HEK293 (cell line): ENCODE data around the gene USH1G.

Source experiments
- CTCF ChIA-PET: fragments of 350-600 bp; formaldehyde crosslinking; extraction: SDS; loops from one replicate; lab custom pipeline; 2021; ENCODE audit warnings: antibody characterized with exemption; lab: Yijun Ruan, JAX
- POLR2A ChIA-PET: fragments of 300-600 bp; formaldehyde crosslinking; extraction: SDS; loops from one replicate; lab custom pipeline; 2020; ENCODE audit warnings: antibody characterized with exemption, inconsistent platforms; lab: Yijun Ruan, JAX
- H3K27ac ChIP-seq: fragments of 200-500 bp; sonication (Bioruptor generic); 2 replicates; pipeline ENCODE4 v1.5.1; 2014; ENCODE audit warnings: low read depth, low read length, control low read depth, inconsistent platforms; ENCODE audit errors: extremely low read depth
- H3K36me3 ChIP-seq, 2 experiments: fragments of 200-500 bp in 1 of 2; sonication (Bioruptor generic) in 1 of 2; 1 replicate in 1 of 2; 2 replicates in 1 of 2; pipeline ENCODE4 v1.5.1; 2014 to 2017; ENCODE audit warnings: inconsistent platforms in 2 of 2, low read length in 2 of 2; ENCODE audit not compliant: control insufficient read depth in 2 of 2, insufficient read depth in 1 of 2
- H3K4me1 ChIP-seq: fragments of 200-500 bp; sonication (Bioruptor generic); 2 replicates; pipeline ENCODE4 v1.5.1; 2014; ENCODE audit warnings: mild to moderate bottlenecking, low read length, inconsistent platforms; ENCODE audit not compliant: control insufficient read depth, insufficient read depth
- H3K4me3 ChIP-seq: 2 replicates; pipeline ENCODE4 v1.5.1; 2011; ENCODE audit warnings: low read depth, mild to moderate bottlenecking, control low read depth, low read length, moderate library complexity
- H3K9me3 ChIP-seq: fragments of 200-500 bp; sonication (Bioruptor generic); 2 replicates; pipeline ENCODE4 v1.5.1; 2014; ENCODE audit warnings: low read depth, low read length, inconsistent platforms; ENCODE audit not compliant: control insufficient read depth, insufficient read depth
- GLI4 ChIP-seq: fragments of 450-650 bp; formaldehyde crosslinking; IDR thresholded peaks from 2 replicates; pipeline ENCODE4 v1.5.1; 2016; ENCODE audit warnings: missing biosample characterization, missing genetic modification characterization
- KLF16 ChIP-seq: fragments of 450-650 bp; formaldehyde crosslinking; IDR thresholded peaks from 2 replicates; pipeline ENCODE4 v1.5.1; 2017; ENCODE audit warnings: missing biosample characterization, missing genetic modification characterization
- REPIN1 ChIP-seq: fragments of 450-650 bp; formaldehyde crosslinking; IDR thresholded peaks from 2 replicates; pipeline ENCODE4 v1.5.1; 2017; ENCODE audit warnings: missing biosample characterization, missing genetic modification characterization, low read depth
- ZFHX2 ChIP-seq: fragments of 450-650 bp; formaldehyde crosslinking; conservative IDR thresholded peaks from 2 replicates; pipeline ENCODE4 v1.5.1; 2016; ENCODE audit warnings: missing biosample characterization, missing genetic modification characterization
- ZFP69B ChIP-seq: fragments of 450-650 bp; formaldehyde crosslinking; IDR thresholded peaks from 2 replicates; pipeline ENCODE4 v1.5.1; 2016; ENCODE audit warnings: missing biosample characterization, missing genetic modification characterization
- ZNF112 ChIP-seq: fragments of 450-650 bp; formaldehyde crosslinking; IDR thresholded peaks from 2 replicates; pipeline ENCODE4 v1.5.0; 2017; ENCODE audit warnings: missing biosample characterization, missing genetic modification characterization
- ZNF174 ChIP-seq: fragments of 450-650 bp; formaldehyde crosslinking; IDR thresholded peaks from 2 replicates; pipeline ENCODE4 v1.5.0; 2017; ENCODE audit warnings: missing biosample characterization, mild to moderate bottlenecking, missing genetic modification characterization
- ZNF221 ChIP-seq: fragments of 450-650 bp; formaldehyde crosslinking; IDR thresholded peaks from 2 replicates; pipeline ENCODE4 v1.5.1; 2017; ENCODE audit warnings: missing biosample characterization, missing genetic modification characterization, borderline replicate concordance
- ZNF324 ChIP-seq: fragments of 450-650 bp; formaldehyde crosslinking; IDR thresholded peaks from 2 replicates; pipeline ENCODE4 v1.5.1; 2016; ENCODE audit warnings: missing biosample characterization, missing genetic modification characterization
- ZNF404 ChIP-seq: fragments of 450-650 bp; formaldehyde crosslinking; IDR thresholded peaks from 2 replicates; pipeline ENCODE4 v1.5.1; 2017; ENCODE audit warnings: missing biosample characterization, missing genetic modification characterization
- ZNF473 ChIP-seq: fragments of 450-650 bp; formaldehyde crosslinking; IDR thresholded peaks from 2 replicates; pipeline ENCODE4 v1.5.1; 2017; ENCODE audit warnings: missing biosample characterization, missing genetic modification characterization
- ZNF521 ChIP-seq: fragments of 450-650 bp; formaldehyde crosslinking; IDR thresholded peaks from 2 replicates; pipeline ENCODE4 v1.5.1; 2017; ENCODE audit warnings: missing biosample characterization, mild to moderate bottlenecking, missing genetic modification characterization
- ZNF530 ChIP-seq: fragments of 450-650 bp; formaldehyde crosslinking; IDR thresholded peaks from 2 replicates; pipeline ENCODE4 v1.5.1; 2016; ENCODE audit warnings: low read depth, missing biosample characterization, missing genetic modification characterization
- ZNF544 ChIP-seq: fragments of 450-650 bp; formaldehyde crosslinking; IDR thresholded peaks from 2 replicates; pipeline ENCODE4 v1.5.0; 2017; ENCODE audit warnings: missing biosample characterization, missing genetic modification characterization
- ZNF658 ChIP-seq: fragments of 450-650 bp; formaldehyde crosslinking; IDR thresholded peaks from 2 replicates; pipeline ENCODE4; 2016; ENCODE audit warnings: missing biosample characterization, missing genetic modification characterization
- ZNF701 ChIP-seq: fragments of 450-650 bp; formaldehyde crosslinking; IDR thresholded peaks from 2 replicates; pipeline ENCODE4 v1.5.1; 2016; ENCODE audit warnings: missing biosample characterization, missing genetic modification characterization
- ZNF707 ChIP-seq: fragments of 450-650 bp; formaldehyde crosslinking; IDR thresholded peaks from 2 replicates; pipeline ENCODE4 v1.5.1; 2016; ENCODE audit warnings: missing biosample characterization, missing genetic modification characterization
- ZNF785 ChIP-seq: fragments of 450-650 bp; formaldehyde crosslinking; IDR thresholded peaks from 2 replicates; pipeline ENCODE4 v1.5.1; 2016; ENCODE audit warnings: missing biosample characterization, missing genetic modification characterization
- TF ChIP-seq, protein P1 (sequence below): fragments of 450-650 bp; formaldehyde crosslinking; IDR thresholded peaks from 2 replicates; pipeline ENCODE4 v1.5.1; 2016; ENCODE audit warnings: missing biosample characterization, missing genetic modification characterization
- TF ChIP-seq, protein P2 (sequence below): fragments of 450-650 bp; formaldehyde crosslinking; IDR thresholded peaks from 2 replicates; pipeline ENCODE4 v1.5.1; 2016; ENCODE audit warnings: missing biosample characterization, missing genetic modification characterization
- TF ChIP-seq, protein P3 (sequence below): fragments of 450-650 bp; formaldehyde crosslinking; IDR thresholded peaks from 2 replicates; pipeline ENCODE4 v1.5.1; 2016; ENCODE audit warnings: missing biosample characterization, missing genetic modification characterization
- TF ChIP-seq, protein P4 (sequence below): fragments of 450-650 bp; formaldehyde crosslinking; IDR thresholded peaks from 2 replicates; pipeline ENCODE4 v1.5.1; 2016; ENCODE audit warnings: missing biosample characterization, missing genetic modification characterization

The USH1G gene

DNA sequence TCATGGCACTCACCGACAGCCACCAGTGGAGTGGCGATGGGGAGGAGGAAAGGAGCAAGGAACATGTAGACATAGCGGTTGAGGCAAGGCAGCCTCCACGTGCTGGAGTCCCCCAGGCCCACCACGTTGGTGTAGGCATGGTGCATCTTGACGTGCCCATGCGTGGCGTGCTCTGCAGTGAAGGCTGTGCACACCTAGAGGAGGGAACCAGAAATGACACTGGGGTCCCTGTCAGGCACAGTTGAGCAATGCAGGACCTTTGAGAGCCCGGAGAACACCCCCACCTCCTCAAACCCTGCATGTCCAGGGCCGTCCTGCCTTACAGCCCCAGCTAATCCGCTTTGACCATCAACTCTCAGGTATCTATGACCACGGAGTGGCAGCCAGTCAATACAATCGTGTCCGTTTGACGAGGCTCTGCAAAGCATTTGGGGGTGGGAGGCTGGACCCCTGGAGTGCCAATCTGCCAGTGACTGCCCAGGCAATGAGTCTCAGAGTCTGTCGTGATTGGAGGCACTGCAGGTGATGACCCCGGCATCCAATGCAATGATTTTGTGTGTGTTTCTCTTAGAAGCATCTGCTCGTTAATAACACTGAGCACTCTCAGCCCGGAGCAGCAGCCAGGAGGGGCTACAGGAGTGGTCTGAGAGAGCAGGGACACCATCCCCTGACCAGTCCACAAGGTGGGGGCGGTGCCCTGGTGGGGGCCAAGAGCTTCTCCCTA, 40.4 kb downstream of the USH1G start:
- Histone ChIP-seq H3K36me3 (no peaks in the 10 kb centered on the region), H3K4me3 (no peak overlapping the region), H3K4me1 (no peaks in the 10 kb centered on the region; the same call in 1 of the 2 replicates), H3K9me3 (no peaks in the 10 kb centered on the region), H3K27ac (no peak overlapping the region)
- ChIA-PET POLR2A (interaction anchor here (2.1 kb wide), 1 partner anchor 10 kb away, joined by 9 read pairs; the partner anchor contains the start of gene FDXR), CTCF (no interaction called here)
- no peak for TF ChIP-seq GLI4 (tag by site-specific recombination)
- TF ChIP-seq, protein P1, sequence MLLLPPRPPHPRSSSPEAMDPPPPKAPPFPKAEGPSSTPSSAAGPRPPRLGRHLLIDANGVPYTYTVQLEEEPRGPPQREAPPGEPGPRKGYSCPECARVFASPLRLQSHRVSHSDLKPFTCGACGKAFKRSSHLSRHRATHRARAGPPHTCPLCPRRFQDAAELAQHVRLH (tag by site-specific recombination): no peak
- TF ChIP-seq ZNF473: no peak

DNA sequence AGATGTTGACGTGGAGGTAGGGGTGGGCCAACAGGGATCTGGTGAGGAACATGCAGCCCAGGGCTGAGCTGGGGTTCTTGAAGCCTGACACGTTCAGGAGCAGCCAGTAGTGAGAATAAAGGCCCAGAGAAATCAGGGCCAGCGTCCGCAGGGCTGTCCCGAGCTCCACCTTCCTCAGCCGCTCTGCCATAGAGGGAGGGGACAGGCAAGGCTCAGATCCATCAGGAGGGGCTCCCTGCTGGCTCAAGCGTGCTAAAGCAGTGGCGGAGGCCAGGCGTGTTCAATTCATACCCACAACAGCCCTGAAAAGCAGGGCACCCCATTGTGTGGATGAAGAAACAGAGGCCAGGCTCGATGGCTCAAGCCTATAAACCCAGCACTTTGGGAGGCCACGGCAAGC, 42.0 kb downstream of the USH1G start:
- Histone ChIP-seq H3K36me3 (no peaks in the 10 kb centered on the region), H3K9me3 (no peaks in the 10 kb centered on the region), H3K27ac (no peak overlapping the region), H3K4me3 (no peak overlapping the region), H3K4me1 (no peaks in the 10 kb centered on the region; the same call in 1 of the 2 replicates)
- TF ChIP-seq ZNF707 (tag by site-specific recombination) (no peak), ZNF785 (tag by site-specific recombination) (no peak), ZNF174 (tag by site-specific recombination) (no peak), ZNF112 (tag by site-specific recombination) (no peak), ZFP69B (no peak), ZFHX2 (no peak), ZNF404 (tag by site-specific recombination) (no peak), ZNF544 (no peak), ZNF701 (tag by site-specific recombination) (no peak), ZNF521 (tag by site-specific recombination) (no peak), ZNF324 (tag by site-specific recombination) (no peak), ZNF530 (tag by site-specific recombination) (no peak), ZNF658 (tag by site-specific recombination) (no peak), KLF16 (no peak), REPIN1 (tag by site-specific recombination) (no peak), ZNF221 (tag by site-specific recombination) (no peak)
- TF ChIP-seq, protein P2, sequence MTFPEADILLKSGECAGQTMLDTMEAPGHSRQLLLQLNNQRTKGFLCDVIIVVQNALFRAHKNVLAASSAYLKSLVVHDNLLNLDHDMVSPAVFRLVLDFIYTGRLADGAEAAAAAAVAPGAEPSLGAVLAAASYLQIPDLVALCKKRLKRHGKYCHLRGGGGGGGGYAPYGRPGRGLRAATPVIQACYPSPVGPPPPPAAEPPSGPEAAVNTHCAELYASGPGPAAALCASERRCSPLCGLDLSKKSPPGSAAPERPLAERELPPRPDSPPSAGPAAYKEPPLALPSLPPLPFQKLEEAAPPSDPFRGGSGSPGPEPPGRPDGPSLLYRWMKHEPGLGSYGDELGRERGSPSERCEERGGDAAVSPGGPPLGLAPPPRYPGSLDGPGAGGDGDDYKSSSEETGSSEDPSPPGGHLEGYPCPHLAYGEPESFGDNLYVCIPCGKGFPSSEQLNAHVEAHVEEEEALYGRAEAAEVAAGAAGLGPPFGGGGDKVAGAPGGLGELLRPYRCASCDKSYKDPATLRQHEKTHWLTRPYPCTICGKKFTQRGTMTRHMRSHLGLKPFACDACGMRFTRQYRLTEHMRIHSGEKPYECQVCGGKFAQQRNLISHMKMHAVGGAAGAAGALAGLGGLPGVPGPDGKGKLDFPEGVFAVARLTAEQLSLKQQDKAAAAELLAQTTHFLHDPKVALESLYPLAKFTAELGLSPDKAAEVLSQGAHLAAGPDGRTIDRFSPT (tag by site-specific recombination): no peak
- TF ChIP-seq, protein P3, sequence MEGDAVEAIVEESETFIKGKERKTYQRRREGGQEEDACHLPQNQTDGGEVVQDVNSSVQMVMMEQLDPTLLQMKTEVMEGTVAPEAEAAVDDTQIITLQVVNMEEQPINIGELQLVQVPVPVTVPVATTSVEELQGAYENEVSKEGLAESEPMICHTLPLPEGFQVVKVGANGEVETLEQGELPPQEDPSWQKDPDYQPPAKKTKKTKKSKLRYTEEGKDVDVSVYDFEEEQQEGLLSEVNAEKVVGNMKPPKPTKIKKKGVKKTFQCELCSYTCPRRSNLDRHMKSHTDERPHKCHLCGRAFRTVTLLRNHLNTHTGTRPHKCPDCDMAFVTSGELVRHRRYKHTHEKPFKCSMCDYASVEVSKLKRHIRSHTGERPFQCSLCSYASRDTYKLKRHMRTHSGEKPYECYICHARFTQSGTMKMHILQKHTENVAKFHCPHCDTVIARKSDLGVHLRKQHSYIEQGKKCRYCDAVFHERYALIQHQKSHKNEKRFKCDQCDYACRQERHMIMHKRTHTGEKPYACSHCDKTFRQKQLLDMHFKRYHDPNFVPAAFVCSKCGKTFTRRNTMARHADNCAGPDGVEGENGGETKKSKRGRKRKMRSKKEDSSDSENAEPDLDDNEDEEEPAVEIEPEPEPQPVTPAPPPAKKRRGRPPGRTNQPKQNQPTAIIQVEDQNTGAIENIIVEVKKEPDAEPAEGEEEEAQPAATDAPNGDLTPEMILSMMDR (tag by site-specific recombination): no peak
- TF ChIP-seq, protein P4, sequence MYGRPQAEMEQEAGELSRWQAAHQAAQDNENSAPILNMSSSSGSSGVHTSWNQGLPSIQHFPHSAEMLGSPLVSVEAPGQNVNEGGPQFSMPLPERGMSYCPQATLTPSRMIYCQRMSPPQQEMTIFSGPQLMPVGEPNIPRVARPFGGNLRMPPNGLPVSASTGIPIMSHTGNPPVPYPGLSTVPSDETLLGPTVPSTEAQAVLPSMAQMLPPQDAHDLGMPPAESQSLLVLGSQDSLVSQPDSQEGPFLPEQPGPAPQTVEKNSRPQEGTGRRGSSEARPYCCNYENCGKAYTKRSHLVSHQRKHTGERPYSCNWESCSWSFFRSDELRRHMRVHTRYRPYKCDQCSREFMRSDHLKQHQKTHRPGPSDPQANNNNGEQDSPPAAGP: no peak
- POLR2A ChIA-PET: interaction anchor here (0.7 to 2.1 kb wide), 3 partner anchors 8 to 210 kb away, joined by 3 to 9 read pairs (median 4); partner anchors contain the start of gene FDXR
- CTCF ChIA-PET: interaction anchor here (1.1 kb wide), 2 partner anchors 19 to 77 kb away, joined by 4 to 5 read pairs; no protein-coding TSS in a partner anchor
